Parathyroid adenoma (tissue), 2 donors: ENCODE results near the gene PKDCC.

Source experiments
- H2AFZ ChIP-seq: fragments of 300-600 bp; sonication (generic); one replicate; pipeline ENCODE4 v1.7.0; 2017; ENCODE audit warnings: antibody characterized with exemption, mild to moderate bottlenecking
- H3K27ac ChIP-seq: fragments of 300-600 bp; sonication (generic); one replicate; pipeline ENCODE4 v1.7.0; 2017
- H3K27me3 ChIP-seq: fragments of 300-600 bp; sonication (generic); one replicate; pipeline ENCODE4 v1.7.0; 2017; ENCODE audit warnings: low read length; ENCODE audit not compliant: control insufficient read depth, insufficient read depth
- H3K36me3 ChIP-seq: fragments of 300-600 bp; sonication (generic); one replicate; pipeline ENCODE4 v1.7.0; 2017; ENCODE audit warnings: low read length; ENCODE audit not compliant: control insufficient read depth, insufficient read depth
- H3K4me1 ChIP-seq: fragments of 300-600 bp; sonication (generic); one replicate; pipeline ENCODE4 v1.7.0; 2017; ENCODE audit warnings: control low read depth
- H3K4me2 ChIP-seq: fragments of 300-600 bp; sonication (generic); one replicate; pipeline ENCODE4 v1.7.0; 2017; ENCODE audit warnings: low read length
- H3K4me3 ChIP-seq: fragments of 300-600 bp; sonication (generic); one replicate; pipeline ENCODE4 v1.7.0; 2017; ENCODE audit warnings: low read depth, low read length
- H3K79me2 ChIP-seq: fragments of 300-600 bp; sonication (generic); one replicate; pipeline ENCODE4 v1.7.0; 2017; ENCODE audit warnings: control low read depth
- H3K9ac ChIP-seq: fragments of 300-600 bp; sonication (generic); one replicate; pipeline ENCODE4 v1.7.0; 2017; ENCODE audit warnings: mild to moderate bottlenecking
- H3K9me3 ChIP-seq: fragments of 300-600 bp; sonication (generic); one replicate; pipeline ENCODE4 v1.7.0; 2017; ENCODE audit warnings: low read length; ENCODE audit not compliant: control insufficient read depth
- TF ChIP-seq, protein P1 (sequence below): fragments of 300-600 bp; sonication (generic); IDR thresholded peaks from one replicate; pipeline ENCODE4 v1.7.0; 2017; ENCODE audit warnings: antibody characterized with exemption, mild to moderate bottlenecking
- donor health status: primary hyperparathyroidism.

PKDCC gene

DNA sequence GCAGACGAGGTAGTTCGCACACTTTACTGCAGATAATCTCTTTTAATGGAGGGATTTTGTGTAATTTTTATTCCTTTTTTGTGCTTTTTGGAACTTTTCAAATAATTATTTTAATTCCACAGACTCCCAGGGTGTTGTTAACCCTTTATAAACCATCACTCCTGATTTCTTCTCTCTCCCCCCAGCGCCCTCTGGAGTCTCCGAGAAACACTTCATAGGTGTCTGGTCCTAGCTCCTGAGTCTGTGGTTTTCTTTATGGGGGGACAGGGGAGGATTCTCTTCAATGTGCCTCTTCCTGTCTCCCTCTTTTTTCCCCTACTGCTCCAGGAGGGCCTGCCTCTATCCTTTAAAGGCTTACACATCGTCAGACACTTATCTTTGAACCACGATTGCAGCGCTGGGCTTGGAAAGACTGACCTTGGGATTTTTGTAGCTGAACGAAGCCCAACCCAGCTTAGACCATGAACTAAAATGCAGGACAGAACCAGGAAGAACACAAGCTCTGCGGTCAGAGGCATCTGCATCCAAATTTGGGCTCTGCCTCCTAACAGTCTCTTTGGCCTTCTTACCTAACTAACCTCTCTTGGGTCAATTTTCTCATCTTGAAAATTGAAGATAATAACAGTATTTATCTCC lies 7.1 kb upstream of the PKDCC start:
- H3K4me3 ChIP-seq = no peak overlapping the region
- no peak overlapping the region for H3K9ac ChIP-seq
- no peaks in the 10 kb centered on the region for H3K27me3 ChIP-seq
- TF ChIP-seq, protein P1, sequence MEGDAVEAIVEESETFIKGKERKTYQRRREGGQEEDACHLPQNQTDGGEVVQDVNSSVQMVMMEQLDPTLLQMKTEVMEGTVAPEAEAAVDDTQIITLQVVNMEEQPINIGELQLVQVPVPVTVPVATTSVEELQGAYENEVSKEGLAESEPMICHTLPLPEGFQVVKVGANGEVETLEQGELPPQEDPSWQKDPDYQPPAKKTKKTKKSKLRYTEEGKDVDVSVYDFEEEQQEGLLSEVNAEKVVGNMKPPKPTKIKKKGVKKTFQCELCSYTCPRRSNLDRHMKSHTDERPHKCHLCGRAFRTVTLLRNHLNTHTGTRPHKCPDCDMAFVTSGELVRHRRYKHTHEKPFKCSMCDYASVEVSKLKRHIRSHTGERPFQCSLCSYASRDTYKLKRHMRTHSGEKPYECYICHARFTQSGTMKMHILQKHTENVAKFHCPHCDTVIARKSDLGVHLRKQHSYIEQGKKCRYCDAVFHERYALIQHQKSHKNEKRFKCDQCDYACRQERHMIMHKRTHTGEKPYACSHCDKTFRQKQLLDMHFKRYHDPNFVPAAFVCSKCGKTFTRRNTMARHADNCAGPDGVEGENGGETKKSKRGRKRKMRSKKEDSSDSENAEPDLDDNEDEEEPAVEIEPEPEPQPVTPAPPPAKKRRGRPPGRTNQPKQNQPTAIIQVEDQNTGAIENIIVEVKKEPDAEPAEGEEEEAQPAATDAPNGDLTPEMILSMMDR = no peak
- no peaks in the 10 kb centered on the region for H3K79me2 ChIP-seq
- H3K4me2 ChIP-seq = no peak overlapping the region
- H3K36me3 ChIP-seq = no peaks in the 10 kb centered on the region
- no peak overlapping the region for H3K27ac ChIP-seq
- no peak overlapping the region for H2AFZ ChIP-seq
- no peaks in the 10 kb centered on the region for H3K4me1 ChIP-seq
- H3K9me3 ChIP-seq = no peaks in the 10 kb centered on the region

- Histone ChIP-seq H3K9me3 (no peaks in the 10 kb centered on the region), H3K36me3 (no peaks in the 10 kb centered on the region), H3K4me1 (no peaks in the 10 kb centered on the region), H3K9ac (no peak overlapping the region), H3K79me2 (no peaks in the 10 kb centered on the region), H3K4me2 (no peak overlapping the region), H2AFZ (no peak overlapping the region), H3K27ac (no peak overlapping the region), H3K27me3 (no peaks in the 10 kb centered on the region), H3K4me3 (no peak overlapping the region)
- TF ChIP-seq, protein P1 = no peak
Measured at GRCh38 chr2:42041377-42042127, 6.3 kb upstream of the PKDCC start.

DNA sequence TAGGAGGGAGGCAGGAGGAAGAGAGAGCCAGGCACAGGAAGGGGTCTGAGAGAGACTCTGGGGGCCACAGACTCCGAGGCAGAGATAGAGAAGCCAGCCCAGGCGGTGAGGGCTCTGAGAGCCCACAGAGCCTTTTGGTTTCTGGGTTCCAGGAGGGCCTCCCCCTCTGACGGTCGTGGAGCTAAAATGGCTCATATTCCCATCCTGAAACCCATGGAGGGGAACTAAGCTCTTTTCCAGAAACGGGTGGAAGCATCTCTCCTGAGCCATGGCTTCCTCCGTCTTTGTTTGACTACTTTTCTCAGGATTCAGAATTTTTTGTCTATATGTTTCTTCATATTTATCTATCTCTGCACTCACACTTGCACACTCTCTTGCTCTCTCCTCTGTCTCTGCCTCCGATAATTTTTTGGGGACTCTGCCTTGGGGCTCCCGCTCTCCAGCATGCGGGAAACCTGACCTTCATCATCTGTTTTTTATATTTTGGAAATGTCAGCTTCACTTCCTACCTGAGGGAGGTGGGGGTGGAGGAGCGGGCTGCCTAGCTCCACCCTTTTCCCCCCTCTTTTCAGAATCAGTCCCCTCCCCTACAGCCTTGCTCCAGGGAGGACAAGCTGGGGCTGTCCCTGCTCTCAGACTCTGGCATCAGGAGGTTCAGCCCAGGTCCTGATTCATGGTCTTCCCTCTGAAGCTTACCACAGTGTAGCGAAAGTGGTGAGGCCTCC lies 5.0 kb upstream of the PKDCC start:
- H3K4me2 ChIP-seq = no peak overlapping the region
- H3K4me3 ChIP-seq = no peak overlapping the region
- H3K27ac ChIP-seq = no peak overlapping the region
- no peak overlapping the region for H3K9ac ChIP-seq
- H3K36me3 ChIP-seq = no peaks in the 10 kb centered on the region
- H3K27me3 ChIP-seq = no peaks in the 10 kb centered on the region
- TF ChIP-seq, protein P1 = no peak
- H2AFZ ChIP-seq = no peak overlapping the region
- no peaks in the 10 kb centered on the region for H3K79me2 ChIP-seq
- no peaks in the 10 kb centered on the region for H3K9me3 ChIP-seq
- H3K4me1 ChIP-seq = no peaks in the 10 kb centered on the region

DNA sequence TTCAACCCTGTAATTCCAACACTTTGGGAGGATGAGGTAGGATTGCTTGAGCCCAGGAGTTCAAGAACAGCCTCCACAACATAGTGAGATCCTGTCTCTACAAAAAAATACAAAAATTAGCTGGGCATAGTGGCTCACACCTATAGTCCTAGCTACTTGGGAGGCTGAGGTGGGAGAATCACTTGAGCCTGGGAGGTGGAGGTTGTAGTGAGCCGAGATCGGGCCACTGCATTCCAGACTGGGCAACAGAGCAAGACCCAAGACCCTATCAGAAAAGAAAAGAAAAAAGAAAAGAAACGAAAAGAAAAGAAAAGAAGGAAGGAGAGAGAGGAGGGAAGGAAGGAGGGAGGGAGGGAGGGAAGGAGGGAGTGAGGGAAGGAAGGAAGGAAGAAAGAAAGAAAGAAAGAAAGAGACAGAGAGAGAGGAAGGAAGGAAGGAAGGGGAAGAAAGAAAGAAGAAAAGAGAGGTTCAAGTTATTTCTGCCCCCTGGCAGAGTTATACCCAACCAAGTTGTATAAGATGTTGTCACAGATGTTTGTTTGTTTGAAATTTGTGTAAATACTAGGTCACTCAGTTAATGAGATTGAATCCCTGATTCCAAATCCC lies 3.9 kb upstream of the PKDCC start:
- no peak overlapping the region for H2AFZ ChIP-seq
- no peak overlapping the region for H3K9ac ChIP-seq
- no peak overlapping the region for H3K4me2 ChIP-seq
- no peaks in the 10 kb centered on the region for H3K79me2 ChIP-seq
- TF ChIP-seq, protein P1 = no peak
- H3K36me3 ChIP-seq = no peaks in the 10 kb centered on the region
- peaks cover 1% of the 10 kb centered on the region for H3K4me1 ChIP-seq
- H3K4me3 ChIP-seq = no peak overlapping the region
- H3K9me3 ChIP-seq = no peaks in the 10 kb centered on the region
- no peaks in the 10 kb centered on the region for H3K27me3 ChIP-seq
- no peak overlapping the region for H3K27ac ChIP-seq
